H1 (cell line): Measurements from ENCODE around the gene YWHAQ. TPM values are rescaled to one million over a fixed set of nuclear protein-coding genes. Genes with fewer than 3 reads are reported as not detected.

ENCODE experiments used
- CTCF ChIA-PET: fragments of 300-600 bp; sonication (Branson Sonifier 250); formaldehyde crosslinking; loops from one replicate; lab custom pipeline; 2021; ENCODE audit not compliant: partially characterized antibody; lab: Charles Lee
- POLR2A ChIA-PET: fragments of 300-600 bp; sonication (Branson Sonifier 250); formaldehyde crosslinking; loops from one replicate; lab custom pipeline; 2021; ENCODE audit warnings: inconsistent platforms; ENCODE audit not compliant: partially characterized antibody; lab: Charles Lee
- DNase-seq, 2 experiments: peaks; one replicate each; pipeline versions ENCODE4 v3.0.0 to v3.0.0-alpha.2; 2010 to 2022; ENCODE audit warnings: low spot score in 2 of 2, low read depth in 1 of 2, mixed read lengths in 1 of 2
- FAIRE-seq: peaks from 2 replicates; lab custom pipeline; 2011; peaks lifted over from hg19 to GRCh38; lab: Jason Lieb, UNC
- H2AFZ ChIP-seq: 2 replicates; pipeline ENCODE4 v1.8.1; 2012; ENCODE audit warnings: low read length, inconsistent platforms
- H2AK5ac ChIP-seq: 2 replicates; pipeline ENCODE4 v1.6.1; 2013; ENCODE audit warnings: low read depth, low read length
- H2BK120ac ChIP-seq: replicated peaks from 2 replicates; pipeline ENCODE3; 2013; ENCODE audit warnings: low read depth, low read length, inconsistent platforms
- H2BK12ac ChIP-seq: 2 replicates; pipeline ENCODE4 v1.6.1; 2013; ENCODE audit warnings: low read depth, low read length
- H2BK15ac ChIP-seq: 2 replicates; pipeline ENCODE4 v1.6.1; 2013; ENCODE audit warnings: low read length
- H2BK20ac ChIP-seq: 2 replicates; pipeline ENCODE4 v1.6.1; 2013; ENCODE audit warnings: low read length
- H2BK5ac ChIP-seq: 2 replicates; pipeline ENCODE4 v1.6.1; 2013; ENCODE audit warnings: low read depth, low read length
- H3K14ac ChIP-seq: 2 replicates; pipeline ENCODE4 v1.6.1; 2013; ENCODE audit warnings: inconsistent platforms; ENCODE audit not compliant: insufficient read length
- H3K18ac ChIP-seq: 2 replicates; pipeline ENCODE4 v1.6.1; 2013; ENCODE audit warnings: low read length; ENCODE audit errors: extremely low read depth
- H3K23ac ChIP-seq: 2 replicates; pipeline ENCODE4 v1.6.1; 2013; ENCODE audit warnings: inconsistent platforms; ENCODE audit not compliant: insufficient read length
- H3K23me2 ChIP-seq: 2 replicates; pipeline ENCODE4 v1.6.1; 2013; ENCODE audit warnings: low read depth, low read length
- H3K27ac ChIP-seq: 2 replicates; pipeline ENCODE4 v1.6.1; 2011; ENCODE audit warnings: low read depth, low read length, inconsistent platforms
- H3K27me3 ChIP-seq, 4 experiments: replicated peaks in 1 of 4; 1 replicate in 1 of 4; 2 replicates in 3 of 4; pipeline versions ENCODE4 v1.6.1 to v1.8.1; 2011 to 2013; ENCODE audit warnings: low read length in 3 of 4, mild to moderate bottlenecking in 3 of 4, inconsistent platforms in 2 of 4, mixed read lengths in 2 of 4, moderate library complexity in 1 of 4; ENCODE audit not compliant: control insufficient read depth in 3 of 4, insufficient read depth in 3 of 4; ENCODE audit errors: extremely low read depth in 1 of 4
- H3K36me3 ChIP-seq, 4 experiments: 2 replicates each; pipeline versions ENCODE4 v1.6.1 to v1.8.1; 2011 to 2013; ENCODE audit warnings: mild to moderate bottlenecking in 4 of 4, low read length in 3 of 4, moderate library complexity in 2 of 4, control low read depth in 1 of 4, inconsistent platforms in 1 of 4; ENCODE audit not compliant: insufficient read depth in 4 of 4, control insufficient read depth in 2 of 4
- H3K4ac ChIP-seq: replicated peaks from 2 replicates; pipeline ENCODE3; 2013; ENCODE audit warnings: low read length, low read depth, mixed read lengths, inconsistent platforms; ENCODE audit not compliant: insufficient read length
- H3K4me1 ChIP-seq, 4 experiments: replicated peaks in 1 of 4; 1 replicate in 1 of 4; 2 replicates in 3 of 4; pipeline versions ENCODE4 v1.6.1 to v1.8.1; 2011 to 2013; ENCODE audit warnings: low read length in 3 of 4, inconsistent platforms in 2 of 4, mixed read lengths in 1 of 4; ENCODE audit not compliant: insufficient read depth in 4 of 4, control insufficient read depth in 3 of 4
- H3K4me2 ChIP-seq, 2 experiments: 2 replicates each; pipeline versions ENCODE4 v1.6.1 to v1.8.1; 2011 to 2013; ENCODE audit warnings: low read depth in 2 of 2, low read length in 2 of 2, control low read depth in 1 of 2, inconsistent platforms in 1 of 2, mild to moderate bottlenecking in 1 of 2; ENCODE audit not compliant: insufficient read depth in 1 of 2
- H3K4me3 ChIP-seq, 4 experiments: fragments of 200-600, 300-600 bp in 1 of 4; sonication (generic), shearing (Covaris generic), sonication (Bioruptor Twin) in 1 of 4; 2 replicates each; pipeline versions ENCODE4 v1.5.1 to v1.8.1; 2011 to 2016; ENCODE audit warnings: low read length in 4 of 4, low read depth in 3 of 4, control low read depth in 2 of 4, inconsistent platforms in 2 of 4, mild to moderate bottlenecking in 2 of 4, mixed read lengths in 1 of 4, moderate library complexity in 1 of 4; ENCODE audit not compliant: insufficient read depth in 2 of 4; ENCODE audit errors: extremely low read depth in 1 of 4
- H3K56ac ChIP-seq: replicated peaks from 2 replicates; pipeline ENCODE3; 2013; ENCODE audit warnings: low read depth, mild to moderate bottlenecking, mixed read lengths, low read length, inconsistent platforms; ENCODE audit not compliant: insufficient read length
- H3K79me1 ChIP-seq: 2 replicates; pipeline ENCODE4 v1.6.1; 2013; ENCODE audit warnings: low read depth, low read length, control low read depth
- H3K79me2 ChIP-seq, 2 experiments: 2 replicates each; pipeline versions ENCODE4 v1.6.1 to v1.8.1; 2012 to 2013; ENCODE audit warnings: low read length in 2 of 2, mild to moderate bottlenecking in 2 of 2, inconsistent platforms in 1 of 2; ENCODE audit not compliant: insufficient read depth in 2 of 2, control insufficient read depth in 1 of 2
- H3K9ac ChIP-seq, 4 experiments: replicated peaks in 1 of 4; 1 replicate in 1 of 4; 2 replicates in 3 of 4; pipeline versions ENCODE4 v1.6.1 to v1.8.1; 2011 to 2013; ENCODE audit warnings: low read depth in 3 of 4, low read length in 3 of 4, control low read depth in 2 of 4, mild to moderate bottlenecking in 2 of 4, moderate library complexity in 2 of 4, inconsistent platforms in 1 of 4; ENCODE audit errors: extremely low read depth in 1 of 4
- H3K9me3 ChIP-seq, 2 experiments: 2 replicates each; pipeline versions ENCODE4 v1.6.1 to v1.8.1; 2012 to 2013; ENCODE audit warnings: mild to moderate bottlenecking in 2 of 2, moderate library complexity in 2 of 2, control low read depth in 1 of 2, inconsistent platforms in 1 of 2, low read depth in 1 of 2, low read length in 1 of 2, mixed read lengths in 1 of 2; ENCODE audit not compliant: insufficient read depth in 2 of 2
- H4K20me1 ChIP-seq, 2 experiments: replicated peaks in 1 of 2; 2 replicates each; pipeline versions ENCODE3 to v1.8.1; 2011 to 2013; ENCODE audit warnings: inconsistent platforms in 2 of 2, low read length in 2 of 2, mild to moderate bottlenecking in 1 of 2; ENCODE audit not compliant: insufficient read depth in 2 of 2, control insufficient read depth in 1 of 2
- H4K5ac ChIP-seq: 2 replicates; pipeline ENCODE4 v1.6.1; 2013; ENCODE audit warnings: low read length, low read depth, mixed read lengths, inconsistent platforms; ENCODE audit not compliant: insufficient read length
- H4K8ac ChIP-seq: 2 replicates; pipeline ENCODE4 v1.8.0; 2013; ENCODE audit warnings: mild to moderate bottlenecking, moderate library complexity, low read length, inconsistent platforms; ENCODE audit not compliant: insufficient read depth; ENCODE audit errors: extremely low read depth
- H4K91ac ChIP-seq: replicated peaks from 2 replicates; pipeline ENCODE3; 2013; ENCODE audit warnings: low read length, mixed read lengths, inconsistent platforms; ENCODE audit not compliant: insufficient read length
- ASH2L ChIP-seq: fragments of 200-600, 300-600 bp; sonication (generic); IDR thresholded peaks from one replicate; pipeline ENCODE4 v1.7.1; 2017; ENCODE audit warnings: low read length
- CHD2 ChIP-seq: IDR thresholded peaks from 2 replicates; pipeline ENCODE4 v1.6.1; 2012; ENCODE audit warnings: low read length, improper control_type of control experiment
- GABPA ChIP-seq: IDR thresholded peaks from 2 replicates; pipeline ENCODE4 v1.6.1; 2011; ENCODE audit warnings: mild to moderate bottlenecking, low read length, moderate library complexity, borderline replicate concordance; ENCODE audit not compliant: insufficient read depth
- KDM1A ChIP-seq: fragments of 200-600, 300-600 bp; sonication (generic); IDR thresholded peaks from 2 replicates; pipeline ENCODE4 v1.7.1; 2016; ENCODE audit warnings: mild to moderate bottlenecking, low read length, borderline replicate concordance
- POLR2A ChIP-seq, 2 experiments: IDR thresholded peaks; 1 replicate in 1 of 2; 2 replicates in 1 of 2; pipeline ENCODE4 v1.6.1; 2011; ENCODE audit warnings: low read depth in 2 of 2, low read length in 2 of 2, mild to moderate bottlenecking in 2 of 2; ENCODE audit errors: control extremely low read depth in 1 of 2
- RFX5 ChIP-seq: IDR thresholded peaks from 2 replicates; pipeline ENCODE4 v1.6.1; 2011; ENCODE audit warnings: low read depth, low read length, improper control_type of control experiment, borderline replicate concordance
- RNF2 ChIP-seq: fragments of 200-900, 300-1000 bp; sonication (generic); IDR thresholded peaks from 2 replicates; pipeline ENCODE4 v1.7.1; 2016; ENCODE audit warnings: borderline replicate concordance, low read depth, mild to moderate bottlenecking, antibody characterized with exemption, low read length; ENCODE audit not compliant: poor library complexity, severe bottlenecking; ENCODE audit errors: missing control alignments
- SP2 ChIP-seq: IDR thresholded peaks from 2 replicates; pipeline ENCODE4 v1.6.1; 2012; ENCODE audit warnings: mild to moderate bottlenecking, low read length, inconsistent platforms
- TCF12 ChIP-seq: IDR thresholded peaks from 2 replicates; pipeline ENCODE4 v1.6.1; 2011; ENCODE audit warnings: low read depth, mild to moderate bottlenecking, low read length
- WGBS, 2 experiments: shearing (Covaris generic) in 1 of 2; methylation state at CpG; one replicate each; pipeline versions ENCODE4 v1.1.6 to v1.1.7; 2013 to 2015; ENCODE audit warnings: low lambda C conversion rate in 2 of 2, mixed read lengths in 2 of 2, inconsistent platforms in 1 of 2, low coverage in 1 of 2, missing lambda C conversion rate in 1 of 2; ENCODE audit not compliant: insufficient replicate concordance in 2 of 2, insufficient coverage in 1 of 2, insufficient read length in 1 of 2; ENCODE audit errors: extremely low coverage in 1 of 2, missing lambda C conversion rate in 1 of 2; 5-methylcytosine and 5-hydroxymethylcytosine counted together
- polyA plus RNA-seq, 7 experiments: library from polyadenylated mRNA; depleted of rRNA in 3 of 7; stranded (reverse) in 5 of 7; unstranded in 2 of 7; fragments of >200 nt in 5 of 7; fragments of 200-250 nt in 2 of 7; gene quantifications; 1 replicate in 5 of 7; 2 replicates in 1 of 7; 4 replicates in 1 of 7; pipeline versions ENCODE4 v1.2.1 to v1.2.3, GENCODE V29; 2011 to 2013; ENCODE audit warnings: missing spikeins in 2 of 7, mixed read lengths in 2 of 7
- total RNA-seq: library from RNA; stranded (reverse); fragmentation: NEBNext Ultra II Directional; extraction: Animal tissue kit (Norgen Biotek cat#: 25700); gene quantifications from 2 replicates; pipeline ENCODE4 v1.2.1, GENCODE V29; 2021

YWHAQ gene
- total and polyA plus RNA-seq, 2 of the 8 experiments (the other 6 are each of a cell fraction or from before 2014, with no cell fraction given), result 244 to 480 TPM

DNA sequence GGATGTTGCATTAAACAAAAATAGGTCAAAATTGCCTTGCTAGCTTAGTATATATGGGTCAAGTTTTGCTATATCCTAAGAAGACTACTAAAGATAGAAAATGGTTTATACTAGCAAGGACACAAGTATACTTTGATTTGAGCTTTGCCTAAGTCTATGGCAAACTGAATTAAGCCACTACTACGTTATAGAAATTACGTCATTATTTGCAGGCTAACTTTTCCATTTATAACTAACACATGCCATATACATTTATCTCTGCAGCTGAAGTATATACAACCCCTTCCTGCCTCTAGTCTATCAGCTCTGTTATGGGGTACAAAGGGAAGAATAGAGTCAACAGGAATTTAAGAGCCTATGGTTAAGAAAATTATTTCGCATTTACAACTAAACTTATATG lies 16.2 kb downstream of the YWHAQ start:
- H3K14ac ChIP-seq, result no peak overlapping the region
- H3K18ac ChIP-seq, result no peak overlapping the region
- no peak overlapping the region for H3K4me2 ChIP-seq
- no peak overlapping the region for H2AFZ ChIP-seq
- no peak overlapping the region for H2BK20ac ChIP-seq
- H3K4ac ChIP-seq, result no peak overlapping the region
- no peak overlapping the region for H2BK120ac ChIP-seq
- H2BK15ac ChIP-seq, result no peak overlapping the region
- no peak overlapping the region for H3K27ac ChIP-seq
- no peak overlapping the region for H3K9ac ChIP-seq
- no peak overlapping the region for H2AK5ac ChIP-seq
- POLR2A ChIA-PET, result interaction anchor here (0.7 to 2.7 kb wide), 4 partner anchors 9 to 58 kb away, joined by 3 to 20 read pairs (median 8); partner anchors contain the start of gene YWHAQ
- H3K79me1 ChIP-seq, result 0 out of 2 replicates have a peak, but pooled peaks cover 3% of the 10 kb centered on the region
- H3K56ac ChIP-seq, result no peak overlapping the region
- H3K36me3 ChIP-seq, result peaks cover 0 to 14% (median 5%) of the 10 kb centered on the region in 4 experiments; a peak in 3 of 8 replicates
- no peak for DNase-seq
- H3K23ac ChIP-seq, result no peak overlapping the region
- no peak overlapping the region for H4K91ac ChIP-seq
- H3K23me2 ChIP-seq, result no peaks in the 10 kb centered on the region; the same call in 1 of the 2 replicates
- FAIRE-seq, result no peak
- H4K8ac ChIP-seq, result no peak overlapping the region
- H3K79me2 ChIP-seq, result peaks cover 34 to 99% of the 10 kb centered on the region in 2 experiments
- H3K27me3 ChIP-seq, result no peaks in the 10 kb centered on the region
- no peak overlapping the region for H2BK5ac ChIP-seq
- H3K9me3 ChIP-seq, result no peaks in the 10 kb centered on the region
- TF ChIP-seq SP2 (no peak), RNF2 (no peak), RFX5 (no peak), GABPA (no peak), ASH2L (no peak), KDM1A (no peak), CHD2 (no peak), TCF12 (no peak), POLR2A (IDR thresholded peaks at IDR 0.05; ENCODE audit: control extremely low read depth in 1 of 2, low read depth in 2 of 2, low read length in 2 of 2) (no peak)
- 97% methylated on average over 3 of the region's 3 CpGs; no CpG with 5 or more reads in 1 of the 2 experiments for WGBS, 2 experiments
- peaks cover 26 to 32% of the 10 kb centered on the region in 2 experiments for H4K20me1 ChIP-seq
- CTCF ChIA-PET, result interaction anchor here (1.1 kb wide), 1 partner anchor 47 kb away, joined by 4 read pairs; no protein-coding TSS in a partner anchor
- H2BK12ac ChIP-seq, result no peak overlapping the region
- no peak overlapping the region for H4K5ac ChIP-seq
- no peak overlapping the region for H3K4me3 ChIP-seq
- H3K4me1 ChIP-seq, result peaks cover 0 to 5% (median 0%) of the 10 kb centered on the region in 4 experiments; a peak in 2 of 7 replicates
